ENCODE results near the gene SRP68.
"Not testable (repeated sequence)": the region's sequence is repeated elsewhere in the genome, so short reads cannot be mapped to it uniquely, and the experiment has no call there.

Gene SRP68

GRCh38 chr17:76089680-76090516 is 17.6 kb upstream of the SRP68 start:
- DNase-seq: no peak

DNA sequence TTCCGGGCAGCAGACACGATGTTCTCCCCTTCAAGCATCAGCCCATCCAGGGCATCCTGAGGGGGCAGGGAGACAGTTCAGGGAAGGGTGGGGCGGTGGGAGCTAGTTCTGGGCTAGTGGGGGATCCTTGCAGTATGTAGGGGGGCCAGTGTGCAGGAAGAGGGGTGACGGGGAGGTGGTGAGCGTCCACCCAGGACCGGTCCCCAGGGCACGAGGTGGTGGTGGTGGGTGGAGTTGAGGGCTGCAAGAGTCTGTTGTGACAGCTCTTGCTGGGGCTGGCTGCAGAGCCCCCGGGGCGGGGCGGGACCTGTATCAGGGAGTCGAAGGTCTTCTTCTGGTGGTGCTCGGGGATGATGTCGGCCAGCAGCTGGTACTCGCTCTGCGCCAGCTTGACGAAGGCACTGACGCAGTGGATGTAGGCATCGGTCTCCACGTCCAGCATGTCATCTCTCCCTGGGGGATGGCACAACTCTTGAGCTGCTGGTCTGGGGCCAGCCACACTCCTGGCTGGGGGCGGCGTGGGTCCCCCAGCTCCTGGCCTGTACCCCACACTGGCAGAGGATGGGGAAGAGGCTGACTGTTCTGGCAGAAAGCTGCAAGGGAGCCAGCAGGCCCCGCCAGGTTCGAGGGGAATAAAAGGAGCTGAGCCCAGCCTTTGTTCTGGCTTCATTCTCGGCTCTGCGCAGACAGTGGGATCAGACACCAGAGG is 16.7 kb upstream of the SRP68 start:
- no peak for DNase-seq

- DNase-seq: no peak
Measured at GRCh38 chr17:76088041-76088867, 15.9 kb upstream of the SRP68 start.

- no peak for DNase-seq
Measured at GRCh38 chr17:76087531-76087930, 15.2 kb upstream of the SRP68 start.

- DNase-seq: no peak
Measured at GRCh38 chr17:76086384-76086783, 14.1 kb upstream of the SRP68 start.

DNA sequence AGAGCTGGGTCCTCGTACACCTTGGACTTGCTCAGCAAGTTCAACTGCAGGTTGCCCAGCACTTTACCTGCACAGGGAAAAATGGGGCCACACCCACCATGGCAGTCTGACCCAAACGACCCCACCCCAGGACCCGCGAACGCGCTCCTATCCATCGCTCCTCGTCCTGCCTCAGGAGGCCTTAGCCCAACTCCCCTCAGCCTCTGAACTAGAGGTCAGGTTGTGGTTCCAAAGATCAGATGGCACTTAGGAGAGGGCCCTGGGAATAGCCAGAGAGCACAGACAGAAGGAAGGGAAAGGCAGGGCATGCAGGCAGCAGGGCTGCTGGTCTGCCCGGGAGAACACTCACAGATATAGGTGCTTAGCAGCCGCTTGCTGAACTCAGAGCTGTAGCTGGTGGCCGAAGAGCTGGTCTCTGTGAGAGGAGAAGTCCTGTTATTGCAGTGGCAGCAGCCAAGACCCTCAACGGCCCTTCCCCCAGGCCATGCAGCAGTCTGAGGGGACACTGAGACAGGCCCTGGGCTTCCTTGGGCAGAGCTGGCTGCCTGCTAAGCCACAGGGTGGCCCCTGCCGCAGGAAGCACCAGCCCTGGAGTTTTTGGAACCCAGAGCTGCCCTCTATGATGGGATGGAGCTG is 13.5 kb upstream of the SRP68 start:
- DNase-seq: no peak

- no peak for DNase-seq
Measured at GRCh38 chr17:76085066-76085730, 12.9 kb upstream of the SRP68 start.

DNA sequence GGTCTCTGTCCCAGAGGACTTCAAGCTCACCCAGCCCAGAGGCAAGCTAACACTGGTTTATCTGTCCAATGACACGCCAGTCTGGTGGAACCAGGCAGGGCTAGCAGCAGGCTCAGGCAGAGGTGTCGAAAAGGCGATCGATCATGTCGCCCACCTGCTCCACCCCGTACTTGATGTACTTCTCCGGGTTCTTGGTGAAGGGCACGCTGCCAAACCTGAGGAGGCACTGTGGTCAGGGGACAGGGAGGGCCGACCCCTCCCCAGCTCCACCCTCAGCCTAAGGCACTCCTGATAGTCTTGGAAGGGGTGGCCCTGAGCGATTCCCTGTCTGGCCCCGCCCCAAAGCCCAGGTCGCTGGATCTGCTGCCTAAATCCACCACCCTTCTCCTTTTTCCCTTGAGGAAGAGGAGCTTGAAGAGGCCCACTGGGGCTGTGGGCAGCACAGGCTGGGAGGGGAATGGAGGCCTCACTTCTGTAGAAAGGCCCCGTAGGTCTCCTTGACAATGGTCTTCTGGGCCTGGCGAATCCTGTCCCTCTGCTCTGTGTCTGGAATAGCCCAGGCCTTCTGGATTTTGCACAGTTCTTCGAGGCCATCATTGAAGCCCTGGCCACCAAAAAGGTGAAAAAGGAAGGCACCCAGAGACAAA is 11.3 kb upstream of the SRP68 start:
- DNase-seq: no peak

- no peak for DNase-seq
Measured at GRCh38 chr17:76082326-76083251, 10.3 kb upstream of the SRP68 start.

- no peak for DNase-seq
Measured at GRCh38 chr17:76081295-76082210, 9.2 kb upstream of the SRP68 start.

GRCh38 chr17:76080768-76081287 is 8.5 kb upstream of the SRP68 start:
- DNase-seq: no peak

DNA sequence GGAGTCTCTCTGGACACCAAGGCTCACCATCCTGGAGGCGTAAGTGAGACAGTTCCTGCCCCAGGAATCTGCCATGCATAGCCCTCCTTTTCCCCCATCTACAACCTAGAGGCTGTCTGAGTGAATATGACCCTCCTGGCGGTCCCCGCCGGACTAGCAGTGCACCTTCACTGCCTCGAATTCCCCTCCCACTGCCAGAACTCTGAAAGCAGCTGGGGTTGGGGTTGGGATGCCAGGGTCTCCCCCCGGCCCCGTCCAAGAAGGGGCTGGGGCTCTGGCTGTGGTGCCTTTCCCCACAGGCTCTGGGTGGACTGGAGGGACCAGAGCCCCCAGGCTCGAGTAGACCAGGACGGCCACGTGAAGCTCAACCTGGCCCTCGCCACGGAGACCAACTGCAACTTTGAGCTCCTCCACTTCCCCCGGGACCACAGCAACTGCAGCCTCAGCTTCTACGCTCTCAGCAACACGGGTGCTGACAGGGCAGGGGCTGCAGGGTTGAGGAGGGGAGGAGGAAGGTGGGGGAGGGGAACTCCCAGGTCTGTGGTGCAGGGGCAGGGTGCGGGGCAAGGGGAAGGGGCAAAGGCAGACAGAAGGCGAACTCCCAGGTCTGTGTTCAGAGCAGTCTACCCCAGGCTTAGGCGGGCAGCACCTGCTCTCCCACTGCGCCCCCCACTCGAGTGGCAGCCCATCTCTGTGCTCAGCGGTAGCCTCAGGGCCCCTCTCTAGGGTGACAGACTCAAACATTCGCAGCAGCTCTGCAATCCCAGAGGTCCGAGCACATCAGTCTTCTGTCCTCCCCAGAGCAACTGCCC is 7.8 kb upstream of the SRP68 start:
- no peak for DNase-seq

GRCh38 chr17:76079535-76079955 is 7.2 kb upstream of the SRP68 start:
- DNase-seq: no peak

DNA sequence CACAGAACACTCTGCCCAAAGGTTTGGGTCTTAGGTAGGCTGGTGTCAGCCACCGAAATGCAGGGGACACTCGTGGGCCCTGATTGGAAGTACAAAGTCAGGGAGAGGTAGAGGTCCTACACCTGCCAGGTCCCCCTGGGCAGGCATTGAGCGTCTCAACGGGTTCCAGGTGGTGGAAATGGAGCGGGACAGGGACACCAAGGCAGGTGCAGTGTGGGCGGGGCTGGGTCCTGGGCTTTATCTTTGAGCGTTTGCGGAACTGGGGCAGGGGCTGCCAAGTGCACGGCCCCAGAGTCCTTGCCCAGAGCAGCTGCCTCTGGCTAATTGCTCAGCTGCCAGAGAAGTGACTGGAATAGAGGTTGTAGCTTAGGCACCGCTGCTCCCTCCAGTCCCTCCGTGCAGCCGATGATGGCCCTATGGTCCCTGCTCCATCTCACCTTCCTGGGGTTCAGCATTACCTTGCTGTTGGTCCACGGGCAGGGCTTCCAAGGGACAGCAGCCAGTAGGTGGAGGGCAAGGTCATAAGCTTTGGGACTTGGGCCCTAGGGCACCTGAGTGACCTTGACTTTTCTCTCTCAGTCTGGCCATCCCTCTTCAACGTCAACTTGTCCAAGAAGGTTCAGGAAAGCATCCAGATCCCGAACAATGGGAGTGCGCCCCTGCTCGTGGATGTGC is 6.7 kb upstream of the SRP68 start, which contains the start of gene ZACN:
Gene ZACN, plus strand, starts transcription at position 323 of the 675 bp plus-strand sequence. Its CDS starts 83 bp downstream, at position 406.
- no peak for DNase-seq

DNA sequence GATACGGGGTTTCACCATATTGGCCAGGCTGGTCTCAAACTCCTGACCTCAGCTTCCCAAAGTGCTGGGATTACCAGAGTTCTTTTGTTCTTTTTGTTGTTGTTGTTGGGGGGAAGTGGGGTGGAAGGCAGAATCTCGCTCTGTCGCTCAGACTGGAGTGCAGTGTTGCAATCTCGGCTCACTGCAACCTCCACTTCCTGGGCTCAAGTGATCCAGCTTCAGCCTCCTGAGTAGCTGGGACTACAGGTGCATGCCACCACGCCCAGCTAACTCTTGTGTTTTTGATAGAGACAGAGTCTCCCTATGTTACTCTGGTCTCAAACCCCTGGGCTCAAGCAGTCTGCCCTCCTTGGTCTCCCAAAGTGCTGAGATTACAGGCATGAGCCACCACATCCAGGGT is 6.1 kb upstream of the SRP68 start:
- not testable (repeated sequence) for DNase-seq

DNA sequence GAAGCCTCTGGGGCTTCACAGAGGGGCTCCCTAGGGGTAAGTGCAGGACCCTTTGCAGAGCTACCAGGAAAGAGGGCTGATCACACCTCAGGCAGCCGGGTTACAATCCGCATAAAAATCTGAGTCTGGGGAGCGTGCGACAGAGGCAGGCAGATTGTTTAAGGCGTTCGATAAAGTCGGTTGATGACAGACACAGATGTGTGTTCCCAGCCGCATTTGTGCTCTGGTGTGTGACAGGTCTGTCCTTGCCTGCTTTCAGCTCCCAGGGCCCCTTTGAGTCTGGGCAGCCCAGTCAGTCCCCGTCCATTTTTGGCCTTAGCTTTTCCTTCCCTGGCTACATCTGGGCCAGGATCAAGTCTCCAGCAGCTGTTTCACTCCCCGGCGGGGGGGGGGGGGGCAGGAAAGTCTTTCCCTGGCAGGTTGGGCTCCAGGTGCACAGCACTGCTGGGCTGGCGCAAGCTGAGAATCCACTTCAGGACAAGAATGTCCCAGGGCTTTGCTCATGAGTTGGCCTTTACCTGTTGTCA is 5.3 kb upstream of the SRP68 start:
- DNase-seq: no peak
